Fibroblast of skin of scalp (primary cell): ENCODE measurements around the gene KCNQ4. TPM values are rescaled to one million over a fixed set of nuclear protein-coding genes. Genes with fewer than 3 reads are reported as not detected.

Experiments
- DNase-seq: peaks from one replicate; pipeline ENCODE4 v3.0.0-alpha.2; 2013
- polyA plus RNA-seq, 2 experiments: library from polyadenylated mRNA; unstranded; fragments of 120-200 nt; gene quantifications; one replicate each; pipeline ENCODE4 v1.2.1, GENCODE V29; 2013; ENCODE audit not compliant: insufficient read length in 2 of 2

KCNQ4 gene
- 0.54 TPM for polyA plus RNA-seq (2013, experiment 1 of 2; ENCODE audit: insufficient read length)
- 1.3 TPM for polyA plus RNA-seq (2013, experiment 2 of 2; ENCODE audit: insufficient read length)

DNA sequence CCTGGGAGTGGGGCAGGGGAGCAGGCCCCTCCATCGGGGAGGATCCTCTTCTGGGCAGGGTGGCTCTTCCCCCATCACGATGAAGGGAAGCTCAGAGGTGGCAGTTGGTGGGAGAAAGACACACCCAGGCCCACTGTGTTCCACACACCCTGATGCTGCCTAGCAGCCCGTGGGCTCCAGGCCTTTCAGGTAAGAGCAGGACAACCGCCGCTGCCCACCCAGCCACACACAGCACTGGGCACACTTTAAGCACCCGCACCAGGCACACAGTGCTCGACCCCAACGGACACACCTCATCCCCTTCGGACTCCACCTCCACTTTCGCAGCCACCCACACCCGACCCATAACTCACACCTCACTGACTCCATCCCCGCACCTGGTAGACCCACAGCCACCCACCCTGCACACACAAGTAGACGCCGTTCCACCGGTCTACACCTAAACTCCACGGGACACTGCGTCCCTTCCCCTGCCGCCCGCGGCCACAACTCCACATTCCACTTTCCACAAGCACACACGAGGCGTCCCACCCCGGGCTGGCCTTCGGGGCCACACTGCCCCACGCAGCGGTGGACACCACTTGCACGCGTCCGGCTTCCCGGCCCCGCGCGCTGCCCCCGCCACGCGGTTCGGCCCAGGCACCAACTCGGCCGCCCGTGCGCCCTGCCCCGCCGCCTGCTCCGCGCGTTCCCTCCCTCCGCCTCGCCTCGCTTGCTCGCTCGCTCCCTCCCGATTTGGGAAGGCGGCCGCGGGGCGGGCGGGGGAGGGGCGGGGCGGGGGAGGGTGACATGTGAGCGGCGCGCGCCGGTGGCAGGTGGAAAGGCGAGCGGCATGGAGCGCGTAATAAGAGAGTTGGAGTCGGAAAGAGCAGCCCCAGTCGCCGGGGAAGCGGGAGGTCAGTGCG, at the start of gene KCNQ4:
TSS of gene KCNQ4 (plus strand) at position 787 of the 905 bp plus-strand sequence. CDS start 307 bp downstream, outside the sequence.
- DNase-seq: no peak

GRCh38 chr1:40734882-40735628, 48.5 kb upstream of the KCNQ4 start:
- no peak for DNase-seq

- peak; percentile 62 for DNase-seq
Measured at GRCh38 chr1:40736085-40736531, 47.5 kb upstream of the KCNQ4 start.

DNA sequence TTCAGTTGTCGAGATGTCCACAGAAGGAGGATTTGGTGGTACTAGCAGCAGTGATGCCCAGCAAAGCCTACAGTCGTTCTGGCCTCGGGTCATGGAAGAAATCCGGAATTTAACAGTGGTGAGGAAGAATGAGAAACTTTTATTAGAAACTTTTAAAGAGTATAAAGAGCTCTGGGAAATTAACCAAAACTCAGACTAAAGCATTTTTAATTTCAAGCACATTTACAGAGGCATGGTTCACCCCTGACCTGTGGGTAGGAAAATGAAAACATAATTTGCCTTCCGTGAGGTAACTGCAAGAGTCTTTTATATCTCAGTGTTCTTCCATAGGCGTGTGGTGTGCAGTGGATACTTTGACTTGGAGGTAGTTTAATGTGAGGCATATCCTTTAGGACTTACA, 44.8 kb upstream of the KCNQ4 start:
- DNase-seq: no peak

DNA sequence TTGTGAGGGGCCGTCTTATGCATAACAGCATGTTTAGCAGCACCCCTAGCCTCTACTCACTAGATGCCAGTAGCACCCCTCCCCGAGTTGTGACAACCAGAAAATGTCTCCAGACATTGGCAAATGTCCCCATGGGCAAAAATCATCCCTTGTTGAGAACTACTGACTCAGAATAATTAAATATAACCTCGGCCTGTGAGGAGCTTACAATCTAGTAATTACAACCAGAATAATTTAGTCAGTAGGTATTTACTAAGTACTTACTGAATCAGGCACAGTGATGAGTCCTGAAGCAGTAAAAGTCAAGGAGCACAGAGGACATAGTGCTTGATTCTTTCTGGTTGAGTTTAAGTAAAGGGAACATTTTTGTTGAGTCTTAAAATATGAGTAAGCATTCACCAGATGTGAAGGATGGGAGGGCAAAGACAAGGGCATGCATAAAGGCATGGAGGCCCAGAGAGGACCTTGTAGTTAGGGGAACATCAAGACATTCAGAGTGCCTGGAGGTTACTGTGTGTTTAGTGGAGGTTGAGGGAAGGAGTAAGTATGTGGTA, 44.1 kb upstream of the KCNQ4 start:
- DNase-seq: no peak

- DNase-seq: no peak
Measured at GRCh38 chr1:40740039-40740996, 43.3 kb upstream of the KCNQ4 start.

DNA sequence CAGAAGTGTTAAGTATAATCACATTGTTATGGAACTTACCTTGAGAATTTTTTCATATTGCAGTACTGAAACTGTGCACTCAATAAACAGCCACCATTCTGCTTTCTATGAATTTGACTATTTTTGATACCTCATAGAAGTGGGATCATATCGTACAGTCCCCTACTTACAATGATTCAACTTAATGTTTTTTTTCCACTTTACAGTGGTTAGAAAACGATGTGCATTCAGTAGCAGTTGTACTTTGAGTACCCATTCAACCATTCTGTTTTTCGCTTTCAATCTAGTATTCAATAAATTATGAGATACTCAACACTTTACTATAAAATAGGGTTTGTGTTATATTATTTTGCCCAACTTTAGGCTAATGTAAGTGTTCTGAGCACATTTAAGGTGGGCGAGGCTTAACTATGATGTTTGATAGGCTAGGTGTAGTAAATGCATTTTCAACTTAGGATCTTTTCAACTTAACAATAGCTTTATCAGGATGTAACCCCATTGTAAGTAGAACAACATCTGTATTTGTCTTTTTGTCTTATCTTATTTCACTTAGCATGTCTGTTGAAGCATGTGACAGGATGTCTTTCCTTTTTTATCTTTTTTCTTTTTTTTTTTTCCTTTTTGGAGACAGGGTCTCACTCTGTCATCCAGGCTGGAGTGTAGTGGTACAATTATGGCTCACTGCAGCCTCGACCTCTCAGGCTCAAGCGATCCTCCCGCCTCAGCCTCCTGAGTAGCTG, 42.4 kb upstream of the KCNQ4 start:
- DNase-seq: no peak

DNA sequence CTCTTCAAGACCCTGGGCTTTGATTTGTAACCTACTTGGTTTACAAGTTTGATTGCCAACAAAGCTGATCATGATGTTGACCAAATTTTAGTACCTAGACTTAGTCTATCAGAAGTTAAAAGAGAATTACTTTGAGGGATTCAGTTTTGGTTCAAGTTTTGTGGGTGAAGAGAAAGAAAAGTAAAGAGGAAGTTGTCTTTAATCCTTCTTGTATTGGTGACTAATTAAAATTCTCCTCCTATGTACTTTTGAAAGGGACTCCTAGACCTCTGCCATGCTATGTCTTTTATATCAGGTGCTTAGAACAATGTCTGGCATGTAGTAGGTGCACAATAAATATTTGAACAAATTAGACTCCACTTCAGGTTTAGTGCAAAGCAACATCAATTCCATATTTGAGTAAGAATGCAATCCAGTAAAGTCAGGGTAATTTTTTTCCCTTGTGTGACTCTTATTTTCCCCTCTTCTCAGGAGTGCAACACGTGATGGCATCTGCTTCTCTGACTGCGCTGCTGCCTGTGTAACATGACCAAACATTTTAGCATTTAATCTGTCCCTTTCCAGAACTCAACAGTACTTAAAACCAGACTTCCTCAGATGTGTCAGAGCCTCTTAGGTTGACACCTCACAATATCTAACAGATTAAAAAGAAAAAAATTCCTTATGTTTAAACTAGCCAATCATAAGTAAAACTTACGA, 41.1 kb upstream of the KCNQ4 start:
- no peak for DNase-seq

GRCh38 chr1:40743452-40743851, 40.1 kb upstream of the KCNQ4 start:
- no peak for DNase-seq

- no peak for DNase-seq
Measured at GRCh38 chr1:40743860-40744259, 39.7 kb upstream of the KCNQ4 start.

- DNase-seq: peak; percentile 88
Measured at GRCh38 chr1:40745176-40745575, 38.4 kb upstream of the KCNQ4 start.

DNA sequence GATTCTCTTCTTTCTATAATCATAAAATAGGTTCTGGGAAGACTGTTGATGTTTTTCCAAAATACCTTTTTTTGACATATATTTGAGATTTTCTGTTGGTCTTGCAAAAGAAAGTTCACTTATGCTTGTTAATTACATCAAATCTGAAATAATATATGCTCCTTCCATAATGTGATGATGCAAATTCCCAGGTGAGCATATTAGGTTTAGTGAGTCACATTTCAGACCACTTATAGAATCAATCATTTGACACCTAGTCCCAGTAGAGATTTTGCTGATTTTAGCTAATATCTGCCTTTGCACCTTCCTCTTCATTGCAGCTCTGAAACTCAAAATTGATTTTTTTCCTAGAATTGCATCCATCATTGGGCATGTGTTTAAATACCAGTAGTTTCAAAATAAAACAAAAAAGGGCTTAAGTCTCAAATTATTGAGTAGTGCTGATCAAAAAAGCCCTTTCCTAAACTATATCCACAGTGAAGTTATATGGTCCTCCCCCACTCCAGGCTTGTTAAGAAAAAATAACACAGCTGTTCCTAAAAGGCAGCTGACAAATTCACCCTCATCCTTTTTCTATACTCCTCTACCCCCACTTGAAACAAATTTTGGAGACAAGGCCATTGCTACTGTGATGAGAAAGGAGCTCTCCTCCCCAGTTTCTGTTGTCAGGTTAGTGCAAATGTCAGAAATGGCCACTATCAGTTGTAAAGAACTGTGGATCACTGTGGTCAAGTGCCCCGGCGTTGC, 37.1 kb upstream of the KCNQ4 start:
- no peak for DNase-seq

DNA sequence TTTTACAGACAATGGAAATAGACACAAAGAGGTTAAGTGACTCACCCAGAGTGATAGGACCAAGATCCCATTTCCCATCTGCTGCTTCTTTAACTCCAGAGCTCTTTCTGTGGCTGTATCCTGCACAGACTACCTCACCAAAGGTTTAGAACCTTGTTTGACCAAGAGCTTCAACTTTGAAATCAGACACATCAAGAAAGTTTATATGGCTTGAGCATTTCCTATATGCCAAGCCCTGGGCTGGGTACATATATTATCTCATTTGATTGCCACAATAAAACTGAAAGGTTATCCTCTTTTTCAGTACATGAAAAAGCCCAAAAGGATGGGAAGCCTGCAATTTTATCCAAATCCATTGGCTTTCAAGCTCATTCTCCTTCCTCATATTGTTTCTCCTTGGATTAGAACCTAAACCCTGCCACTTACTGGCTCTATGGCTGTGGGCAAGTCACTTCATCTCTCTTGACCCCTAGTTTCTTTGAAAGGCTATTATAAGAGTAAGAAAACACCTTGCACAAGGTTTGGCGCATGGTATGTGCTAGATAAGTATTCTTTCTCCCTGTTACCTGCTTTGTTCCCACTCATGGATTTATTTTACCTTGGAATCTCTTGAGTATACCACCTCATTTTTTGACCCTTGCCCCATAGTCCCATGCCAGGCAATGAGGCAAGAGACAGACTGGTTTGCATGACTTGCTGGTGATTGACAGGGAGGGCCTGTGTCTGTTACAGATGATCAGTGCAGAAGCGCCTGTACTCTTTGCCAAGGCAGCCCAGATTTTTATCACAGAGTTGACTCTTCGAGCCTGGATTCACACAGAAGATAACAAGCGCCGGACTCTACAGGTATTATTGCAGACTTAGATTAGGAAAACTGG, 34.5 kb upstream of the KCNQ4 start:
- no peak for DNase-seq

DNA sequence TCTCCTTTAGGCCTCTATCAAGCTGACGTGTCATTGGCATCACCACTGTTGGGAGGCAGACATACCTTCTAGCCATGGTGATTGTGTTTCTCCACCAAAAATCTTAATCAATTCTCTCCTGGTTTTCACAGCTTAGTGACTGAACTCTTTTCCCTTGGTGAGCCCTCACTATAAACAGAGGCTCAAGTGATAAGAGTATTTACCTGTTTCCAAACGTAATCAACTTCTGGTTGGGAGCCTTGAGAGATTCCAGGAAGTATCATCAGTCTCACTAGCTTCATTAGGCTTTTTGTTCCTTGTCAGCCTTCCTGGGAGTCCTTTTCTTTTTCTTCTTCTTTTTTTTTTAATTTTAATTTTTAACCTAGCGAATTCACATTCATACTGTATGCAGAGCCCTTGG, 33.8 kb upstream of the KCNQ4 start:
- no peak for DNase-seq

GRCh38 chr1:40750451-40750908, 33.1 kb upstream of the KCNQ4 start:
- no peak for DNase-seq

DNA sequence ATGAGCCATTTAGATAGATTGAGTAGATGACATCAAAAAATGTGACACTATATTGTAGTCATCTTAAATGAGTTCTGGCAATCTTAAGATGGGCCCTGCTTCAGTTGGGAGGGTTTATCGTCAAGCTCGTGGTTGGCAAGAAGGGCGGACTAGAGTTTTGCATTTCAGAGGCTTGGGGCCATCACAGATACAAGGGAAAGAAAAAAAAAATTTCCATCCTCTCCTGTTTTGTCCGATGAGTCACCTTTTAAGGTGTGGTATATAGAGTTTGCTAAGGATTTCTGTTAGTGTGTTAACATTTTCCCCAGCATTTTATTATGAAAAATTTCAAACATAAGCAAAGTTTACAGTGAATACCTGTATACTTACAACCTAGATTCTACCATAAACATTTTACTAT, 31.8 kb upstream of the KCNQ4 start:
- no peak for DNase-seq

- DNase-seq: no peak
Measured at GRCh38 chr1:40753142-40753882, 30.3 kb upstream of the KCNQ4 start.

DNA sequence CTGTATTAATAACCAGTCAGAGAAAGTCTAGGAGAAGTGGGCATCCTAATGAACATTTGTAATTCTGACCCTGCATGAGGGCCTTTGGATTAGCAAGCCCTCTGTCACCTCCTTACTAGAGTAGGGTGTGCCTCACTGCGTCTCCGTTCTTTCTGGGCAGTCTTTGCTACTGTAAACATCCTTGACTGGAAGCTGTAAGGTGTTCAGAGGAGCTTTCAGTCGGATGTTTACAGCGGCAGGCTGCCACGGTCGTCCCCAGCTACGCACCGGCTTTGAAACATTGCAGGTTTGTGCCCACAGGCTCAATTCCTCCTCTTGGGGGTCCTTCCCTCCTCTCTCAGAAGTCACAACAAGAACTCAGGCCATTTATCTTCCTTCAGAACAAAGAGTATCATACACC, 29.4 kb upstream of the KCNQ4 start:
- DNase-seq: no peak
